ENCODE measurements around the gene PANK4.

DNA sequence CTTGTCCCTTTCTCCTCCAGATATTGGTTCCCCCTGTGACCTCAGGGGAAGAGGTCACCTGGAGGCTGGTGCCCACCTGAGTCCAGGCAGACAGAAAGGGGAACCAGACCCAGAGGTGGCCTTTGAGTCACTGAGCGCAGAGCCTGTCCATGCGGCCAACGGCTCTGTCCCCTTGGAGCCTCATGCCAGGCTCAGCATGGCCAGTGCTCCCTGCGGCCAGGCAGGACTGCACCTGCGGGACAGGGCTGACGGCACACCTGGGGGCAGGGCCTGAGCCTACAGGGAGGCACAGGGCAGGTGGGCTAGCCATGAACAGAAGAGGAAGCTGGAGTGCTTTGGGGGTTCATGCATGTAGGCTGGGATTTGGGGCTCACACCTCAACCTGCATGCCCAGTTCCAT, 32.5 kb upstream of the PANK4 start:
- TF ChIP-seq, protein P1, sequence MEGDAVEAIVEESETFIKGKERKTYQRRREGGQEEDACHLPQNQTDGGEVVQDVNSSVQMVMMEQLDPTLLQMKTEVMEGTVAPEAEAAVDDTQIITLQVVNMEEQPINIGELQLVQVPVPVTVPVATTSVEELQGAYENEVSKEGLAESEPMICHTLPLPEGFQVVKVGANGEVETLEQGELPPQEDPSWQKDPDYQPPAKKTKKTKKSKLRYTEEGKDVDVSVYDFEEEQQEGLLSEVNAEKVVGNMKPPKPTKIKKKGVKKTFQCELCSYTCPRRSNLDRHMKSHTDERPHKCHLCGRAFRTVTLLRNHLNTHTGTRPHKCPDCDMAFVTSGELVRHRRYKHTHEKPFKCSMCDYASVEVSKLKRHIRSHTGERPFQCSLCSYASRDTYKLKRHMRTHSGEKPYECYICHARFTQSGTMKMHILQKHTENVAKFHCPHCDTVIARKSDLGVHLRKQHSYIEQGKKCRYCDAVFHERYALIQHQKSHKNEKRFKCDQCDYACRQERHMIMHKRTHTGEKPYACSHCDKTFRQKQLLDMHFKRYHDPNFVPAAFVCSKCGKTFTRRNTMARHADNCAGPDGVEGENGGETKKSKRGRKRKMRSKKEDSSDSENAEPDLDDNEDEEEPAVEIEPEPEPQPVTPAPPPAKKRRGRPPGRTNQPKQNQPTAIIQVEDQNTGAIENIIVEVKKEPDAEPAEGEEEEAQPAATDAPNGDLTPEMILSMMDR (IDR thresholded peaks at IDR 0.05) = no peak
- no peak for TF ChIP-seq POLR2A (IDR thresholded peaks at IDR 0.05)

Data from body of pancreas (tissue), 4 donors.